DOHH2 (cell line): ENCODE results near the gene RPL5.

Experiments used
- EZH2phosphoT487 ChIP-seq: fragments of 200-600 bp; sonication (generic); IDR thresholded peaks from 2 replicates; pipeline ENCODE4 v1.6.1; 2017; ENCODE audit warnings: borderline replicate concordance, mild to moderate bottlenecking, antibody characterized with exemption, low read length, moderate library complexity, mixed read lengths
- TF ChIP-seq, protein P1 (sequence below): fragments of 200-600 bp; sonication (generic); IDR thresholded peaks from one replicate; pipeline ENCODE4 v1.5.1; 2014; ENCODE audit warnings: antibody characterized with exemption, mild to moderate bottlenecking, low read depth, low read length; ENCODE audit not compliant: poor library complexity, severe bottlenecking

DNA sequence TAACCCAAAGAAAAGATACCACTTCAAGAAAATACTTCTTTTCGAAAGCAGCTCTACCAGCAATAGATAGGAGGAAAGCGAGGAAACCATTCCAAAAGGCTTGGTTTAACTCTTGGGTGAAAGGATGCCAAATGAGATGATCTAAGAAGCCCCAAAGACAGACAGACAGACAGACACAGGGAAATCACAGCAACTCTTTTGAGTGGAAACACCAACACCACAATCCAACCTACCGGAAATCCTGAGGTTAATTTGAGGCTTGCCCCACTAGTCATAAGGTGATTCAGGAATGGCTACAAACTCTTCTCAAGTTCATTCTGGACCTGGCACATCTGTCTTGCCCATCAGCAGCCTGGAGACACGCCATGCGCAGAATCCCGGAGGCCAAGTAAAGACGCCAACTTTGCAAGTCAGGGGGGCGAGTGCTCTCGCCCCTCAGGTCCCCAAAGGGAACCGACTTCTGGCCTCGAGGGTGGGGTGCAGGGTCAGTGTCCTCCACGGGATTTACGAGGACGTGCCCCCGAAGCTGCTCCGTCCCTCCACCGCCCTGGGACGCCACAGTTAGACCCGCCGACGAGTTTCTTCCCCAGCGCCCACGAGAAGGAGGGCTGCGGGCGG is 47.7 kb upstream of the RPL5 start:
- TF ChIP-seq, protein P1, sequence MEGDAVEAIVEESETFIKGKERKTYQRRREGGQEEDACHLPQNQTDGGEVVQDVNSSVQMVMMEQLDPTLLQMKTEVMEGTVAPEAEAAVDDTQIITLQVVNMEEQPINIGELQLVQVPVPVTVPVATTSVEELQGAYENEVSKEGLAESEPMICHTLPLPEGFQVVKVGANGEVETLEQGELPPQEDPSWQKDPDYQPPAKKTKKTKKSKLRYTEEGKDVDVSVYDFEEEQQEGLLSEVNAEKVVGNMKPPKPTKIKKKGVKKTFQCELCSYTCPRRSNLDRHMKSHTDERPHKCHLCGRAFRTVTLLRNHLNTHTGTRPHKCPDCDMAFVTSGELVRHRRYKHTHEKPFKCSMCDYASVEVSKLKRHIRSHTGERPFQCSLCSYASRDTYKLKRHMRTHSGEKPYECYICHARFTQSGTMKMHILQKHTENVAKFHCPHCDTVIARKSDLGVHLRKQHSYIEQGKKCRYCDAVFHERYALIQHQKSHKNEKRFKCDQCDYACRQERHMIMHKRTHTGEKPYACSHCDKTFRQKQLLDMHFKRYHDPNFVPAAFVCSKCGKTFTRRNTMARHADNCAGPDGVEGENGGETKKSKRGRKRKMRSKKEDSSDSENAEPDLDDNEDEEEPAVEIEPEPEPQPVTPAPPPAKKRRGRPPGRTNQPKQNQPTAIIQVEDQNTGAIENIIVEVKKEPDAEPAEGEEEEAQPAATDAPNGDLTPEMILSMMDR, result no peak
- no peak for TF ChIP-seq EZH2phosphoT487
